ENCODE measurements around the gene LRRC27.

LRRC27 gene

GRCh38 chr10:132306864-132307751, 24.9 kb upstream of the LRRC27 start:
- TF ChIP-seq CTCF (IDR thresholded peaks at IDR 0.05; ENCODE audit: extremely low read depth, insufficient read depth, missing control alignments), result no peak
- peak; percentile 60 for DNase-seq (ENCODE audit: low spot score)
- in situ Hi-C loops (cut with MboI; ENCODE audit: low pct_unique_long_range_greater_than_20kb, low sequenced_read_pairs, unreplicated experiment), result no loop called here

GRCh38 chr10:132307823-132308586, 24.0 kb upstream of the LRRC27 start, which contains the start of gene STK32C:
TSS of gene STK32C (minus strand) at chr10:132307950. CDS start at chr10:132307833, 117 bp downstream.
- peak; percentile 6 for TF ChIP-seq CTCF (IDR thresholded peaks at IDR 0.05; ENCODE audit: extremely low read depth, insufficient read depth, missing control alignments)
- DNase-seq (ENCODE audit: low spot score), result peak; percentile 100
- in situ Hi-C loops (cut with MboI; ENCODE audit: low pct_unique_long_range_greater_than_20kb, low sequenced_read_pairs, unreplicated experiment), result no loop called here

GRCh38 chr10:132308587-132309470, 23.2 kb upstream of the LRRC27 start:
- TF ChIP-seq CTCF (IDR thresholded peaks at IDR 0.05; ENCODE audit: extremely low read depth, insufficient read depth, missing control alignments), result no peak
- peak; percentile 11 for DNase-seq (ENCODE audit: low spot score)
- in situ Hi-C loops (cut with MboI; ENCODE audit: low pct_unique_long_range_greater_than_20kb, low sequenced_read_pairs, unreplicated experiment), result no loop called here

GRCh38 chr10:132309471-132309865, 22.5 kb upstream of the LRRC27 start:
- in situ Hi-C loops (cut with MboI; ENCODE audit: low pct_unique_long_range_greater_than_20kb, low sequenced_read_pairs, unreplicated experiment), result no loop called here

GRCh38 chr10:132309879-132310591, 22.0 kb upstream of the LRRC27 start:
- DNase-seq (ENCODE audit: low spot score), result peak; percentile 12
- TF ChIP-seq CTCF (IDR thresholded peaks at IDR 0.05; ENCODE audit: extremely low read depth, insufficient read depth, missing control alignments), result no peak
- in situ Hi-C loops (cut with MboI; ENCODE audit: low pct_unique_long_range_greater_than_20kb, low sequenced_read_pairs, unreplicated experiment), result no loop called here

More at GRCh38 chr10:132309471-132309865, 22.5 kb upstream of the LRRC27 start:
- DNase-seq (ENCODE audit: low spot score), result no peak
- no peak for TF ChIP-seq CTCF (IDR thresholded peaks at IDR 0.05; ENCODE audit: extremely low read depth, insufficient read depth, missing control alignments)
